ENCODE results near the gene CEBPE.
A peak's percentile ranks its signal among the peaks of the same experiment; 100 is the strongest.

Gene CEBPE

GRCh38 chr14:23141706-23142444 is 22.8 kb upstream of the CEBPE start:
- Mint-ChIP-seq H3K36me3 (ENCODE audit: low read depth) (peaks cover 61% of the 10 kb centered on the region), H3K27me3 (ENCODE audit: low read depth, poor library complexity) (no peaks in the 10 kb centered on the region), H3K4me1 (peaks cover 35% of the 10 kb centered on the region), H3K27ac (no peak overlapping the region), H3K4me3 (no peak overlapping the region), H3K9me3 (no peaks in the 10 kb centered on the region)
- DNase-seq = no peak
- no peak for TF ChIP-seq CTCF (IDR thresholded peaks at IDR 0.05)

- Mint-ChIP-seq H3K27ac (peak overlapping the region; percentile 77), H3K27me3 (ENCODE audit: low read depth, poor library complexity) (no peaks in the 10 kb centered on the region), H3K4me3 (no peak overlapping the region), H3K36me3 (ENCODE audit: low read depth) (peaks cover 48% of the 10 kb centered on the region), H3K4me1 (peaks cover 24% of the 10 kb centered on the region), H3K9me3 (no peaks in the 10 kb centered on the region)
- no peak for TF ChIP-seq CTCF (IDR thresholded peaks at IDR 0.05)
- no peak for DNase-seq
These were observed 21.3 kb upstream of the CEBPE start for GRCh38 chr14:23140371-23140770.

GRCh38 chr14:23139874-23140273 is 20.8 kb upstream of the CEBPE start:
- no peak for TF ChIP-seq CTCF (IDR thresholded peaks at IDR 0.05)
- peaks cover 24% of the 10 kb centered on the region for H3K4me1 Mint-ChIP-seq
- peaks cover 48% of the 10 kb centered on the region for H3K36me3 Mint-ChIP-seq (ENCODE audit: low read depth)
- no peaks in the 10 kb centered on the region for H3K9me3 Mint-ChIP-seq
- no peak for DNase-seq
- peak overlapping the region; percentile 77 for H3K27ac Mint-ChIP-seq
- no peaks in the 10 kb centered on the region for H3K27me3 Mint-ChIP-seq (ENCODE audit: low read depth, poor library complexity)
- no peak overlapping the region for H3K4me3 Mint-ChIP-seq

GRCh38 chr14:23137813-23138535 is 18.9 kb upstream of the CEBPE start:
- Mint-ChIP-seq H3K36me3 (ENCODE audit: low read depth) (peaks cover 44% of the 10 kb centered on the region), H3K9me3 (no peaks in the 10 kb centered on the region), H3K27me3 (ENCODE audit: low read depth, poor library complexity) (no peaks in the 10 kb centered on the region), H3K4me3 (no peak overlapping the region), H3K27ac (no peak overlapping the region), H3K4me1 (peaks cover 21% of the 10 kb centered on the region)
- no peak for DNase-seq
- no peak for TF ChIP-seq CTCF (IDR thresholded peaks at IDR 0.05)

- H3K4me1 Mint-ChIP-seq = peaks cover 21% of the 10 kb centered on the region
- DNase-seq = no peak
- peak overlapping the region; percentile 54 for H3K27ac Mint-ChIP-seq
- H3K36me3 Mint-ChIP-seq (ENCODE audit: low read depth) = peaks cover 41% of the 10 kb centered on the region
- no peaks in the 10 kb centered on the region for H3K9me3 Mint-ChIP-seq
- TF ChIP-seq CTCF (IDR thresholded peaks at IDR 0.05) = no peak
- no peak overlapping the region for H3K4me3 Mint-ChIP-seq
- no peaks in the 10 kb centered on the region for H3K27me3 Mint-ChIP-seq (ENCODE audit: low read depth, poor library complexity)
These were observed 18.2 kb upstream of the CEBPE start for GRCh38 chr14:23137192-23137812.

Measured in nephron progenitor cell (in vitro differentiated cells).